Activated CD8-positive, alpha-beta memory T cell treated with anti-CD3 and anti-CD28 coated beads, Interleukin-2, amount 10 ng/mL, durations not matched to agents 7 days and 5 days (primary cell): Measurements from ENCODE around the gene MEGF8. TPM values are rescaled to one million over a fixed set of nuclear protein-coding genes. Genes with fewer than 3 reads are reported as not detected.
A peak's percentile ranks its signal among the peaks of the same experiment; 100 is the strongest.

Source experiments
- ATAC-seq: fragments of 150-1000 bp; cut with Tn5 transposase; one replicate; pipeline ENCODE4 v1.10.0; 2021; ENCODE audit warnings: moderate library complexity
- CTCF ChIA-PET: fragments of 350-600 bp; sonication (Branson Sonifier 250); formaldehyde crosslinking; loops from one replicate; lab custom pipeline; 2021; ENCODE audit warnings: antibody characterized with exemption; lab: Charles Lee
- DNase-seq: peaks from one replicate; pipeline ENCODE4 v3.0.0-alpha.2; 2020
- H3K27ac Mint-ChIP-seq: one replicate; pipeline ENCODE4 v1.8.0; 2021; ENCODE audit warnings: mild to moderate bottlenecking, mixed read lengths
- H3K27me3 Mint-ChIP-seq: one replicate; pipeline ENCODE4 v1.8.0; 2021; ENCODE audit warnings: mixed read lengths
- H3K36me3 Mint-ChIP-seq: one replicate; pipeline ENCODE4 v1.8.0; 2021; ENCODE audit warnings: mild to moderate bottlenecking, mixed read lengths
- H3K4me1 Mint-ChIP-seq: one replicate; pipeline ENCODE4 v1.8.0; 2021; ENCODE audit warnings: mixed read lengths
- H3K4me3 Mint-ChIP-seq: one replicate; pipeline ENCODE4 v1.8.0; 2021; ENCODE audit warnings: mild to moderate bottlenecking, moderate library complexity, mixed read lengths
- H3K9me3 Mint-ChIP-seq: one replicate; pipeline ENCODE4 v1.8.0; 2022; ENCODE audit warnings: low read depth, mixed read lengths
- total RNA-seq, 2 experiments: library from RNA; stranded (reverse); gene quantifications; one replicate each; pipeline ENCODE4 v1.2.3, GENCODE V29; 2021

The MEGF8 gene
- total RNA-seq, 2 experiments from 2014 or later, result 6.5 TPM

DNA sequence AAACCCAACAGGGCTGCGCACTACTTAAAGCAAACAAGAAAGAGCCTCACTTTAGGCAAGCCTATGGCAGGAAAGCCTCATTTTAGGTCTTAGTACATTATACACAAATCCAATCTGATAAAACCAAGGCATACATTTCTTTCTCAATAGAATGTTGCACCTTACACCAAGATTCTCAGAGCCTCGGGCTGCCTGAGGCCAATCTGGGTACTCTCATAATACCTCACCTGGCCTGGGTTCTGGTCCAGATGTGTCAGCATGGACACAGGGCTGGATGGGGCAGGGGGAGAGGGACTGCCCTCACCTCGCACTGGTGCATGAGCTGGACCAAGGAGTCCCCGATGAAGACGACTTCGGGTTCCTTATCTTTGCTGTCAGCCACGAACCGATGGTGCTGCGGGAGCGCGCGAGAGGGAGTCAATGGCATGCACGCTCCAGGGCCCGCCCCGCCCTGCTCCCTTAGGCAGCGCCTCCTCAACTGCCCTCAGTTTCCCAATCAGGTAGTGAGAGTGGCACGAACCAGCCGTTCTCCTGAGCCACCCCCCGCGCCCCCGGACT is 23.7 kb upstream of the MEGF8 start, which contains the start of gene PRR19:
TSS of gene PRR19 (plus strand) at position 487 of the 558 bp plus-strand sequence. CDS start 7,453 bp downstream, outside the sequence.
- Mint-ChIP-seq H3K4me1 (peaks cover 23% of the 10 kb centered on the region), H3K9me3 (no peaks in the 10 kb centered on the region)
- DNase-seq, result peak; percentile 51

GRCh38 chr19:42303101-42303464 is 22.4 kb upstream of the MEGF8 start:
- CTCF ChIA-PET, result interaction anchor here (0.8 to 2.0 kb wide), 6 partner anchors 20 to 194 kb away, joined by 3 to 7 read pairs (median 4); no protein-coding TSS in a partner anchor
- Mint-ChIP-seq H3K36me3 (no peaks in the 10 kb centered on the region), H3K4me3 (peak overlapping the region; percentile 82), H3K9me3 (no peaks in the 10 kb centered on the region), H3K4me1 (peaks cover 23% of the 10 kb centered on the region), H3K27ac (peak overlapping the region; percentile 83), H3K27me3 (no peaks in the 10 kb centered on the region)
- DNase-seq (no peak), ATAC-seq (no peak)

More for the DNA sequence above, 23.7 kb upstream of the MEGF8 start, which contains the start of gene PRR19:
- peak; percentile 24 for ATAC-seq
- Mint-ChIP-seq H3K27ac (peak within 1 kb of the TSS; percentile 83), H3K27me3 (no peaks in the 10 kb centered on the region), H3K36me3 (peaks cover 2% of the 10 kb centered on the region), H3K4me3 (peak within 1 kb of the TSS; percentile 82)
- CTCF ChIA-PET, result interaction anchor here (0.5 to 2.0 kb wide), 7 partner anchors 31 to 193 kb away, joined by 3 to 5 read pairs (median 3); partner anchors contain the start of gene POU2F2

- Mint-ChIP-seq H3K27ac (no peak overlapping the region), H3K4me1 (peaks cover 23% of the 10 kb centered on the region), H3K9me3 (no peaks in the 10 kb centered on the region), H3K4me3 (peak overlapping the region; percentile 82), H3K36me3 (no peaks in the 10 kb centered on the region), H3K27me3 (no peaks in the 10 kb centered on the region)
- CTCF ChIA-PET, result interaction anchor here (0.6 to 1.6 kb wide), 4 partner anchors 10 to 171 kb away, joined by 3 to 7 read pairs (median 4); no protein-coding TSS in a partner anchor
- no peak for ATAC-seq
- DNase-seq, result no peak
These were observed 21.6 kb upstream of the MEGF8 start for GRCh38 chr19:42303876-42304275.

GRCh38 chr19:42306646-42307045 is 18.8 kb upstream of the MEGF8 start:
- peaks cover 10% of the 10 kb centered on the region for H3K27me3 Mint-ChIP-seq
- H3K4me3 Mint-ChIP-seq, result no peak overlapping the region
- H3K9me3 Mint-ChIP-seq, result no peaks in the 10 kb centered on the region
- no peak for DNase-seq
- ATAC-seq, result no peak
- H3K4me1 Mint-ChIP-seq, result peaks cover 18% of the 10 kb centered on the region
- CTCF ChIA-PET, result interaction anchor here (0.9 kb wide), 1 partner anchor 26 kb away, joined by 4 read pairs; no protein-coding TSS in a partner anchor
- no peaks in the 10 kb centered on the region for H3K36me3 Mint-ChIP-seq
- no peak overlapping the region for H3K27ac Mint-ChIP-seq

GRCh38 chr19:42309686-42310085 is 15.7 kb upstream of the MEGF8 start:
- Mint-ChIP-seq H3K4me3 (no peak overlapping the region), H3K4me1 (peaks cover 10% of the 10 kb centered on the region), H3K36me3 (no peaks in the 10 kb centered on the region), H3K9me3 (no peaks in the 10 kb centered on the region), H3K27me3 (peaks cover 36% of the 10 kb centered on the region), H3K27ac (no peak overlapping the region)
- ATAC-seq, result no peak
- CTCF ChIA-PET, result interaction anchor here (1.8 kb wide), 1 partner anchor 15 kb away, joined by 3 read pairs; no protein-coding TSS in a partner anchor
- no peak for DNase-seq

GRCh38 chr19:42311657-42312056 is 13.8 kb upstream of the MEGF8 start:
- H3K27ac Mint-ChIP-seq, result no peak overlapping the region
- H3K9me3 Mint-ChIP-seq, result no peaks in the 10 kb centered on the region
- peaks cover 39% of the 10 kb centered on the region for H3K27me3 Mint-ChIP-seq
- no peak for DNase-seq
- ATAC-seq, result no peak
- H3K4me3 Mint-ChIP-seq, result no peak overlapping the region
- no peaks in the 10 kb centered on the region for H3K36me3 Mint-ChIP-seq
- peaks cover 12% of the 10 kb centered on the region for H3K4me1 Mint-ChIP-seq
- CTCF ChIA-PET, result interaction anchor here (0.9 kb wide), 1 partner anchor 10 kb away, joined by 3 read pairs; no protein-coding TSS in a partner anchor

- CTCF ChIA-PET, result interaction anchor here (0.9 kb wide), 1 partner anchor 9 kb away, joined by 3 read pairs; no protein-coding TSS in a partner anchor
- Mint-ChIP-seq H3K36me3 (no peaks in the 10 kb centered on the region), H3K9me3 (no peaks in the 10 kb centered on the region), H3K27me3 (peaks cover 42% of the 10 kb centered on the region), H3K27ac (no peak overlapping the region), H3K4me1 (peaks cover 19% of the 10 kb centered on the region), H3K4me3 (peak overlapping the region; percentile 51)
- no peak for DNase-seq
- ATAC-seq, result no peak
These were observed 13.1 kb upstream of the MEGF8 start for GRCh38 chr19:42312370-42312769.

DNA sequence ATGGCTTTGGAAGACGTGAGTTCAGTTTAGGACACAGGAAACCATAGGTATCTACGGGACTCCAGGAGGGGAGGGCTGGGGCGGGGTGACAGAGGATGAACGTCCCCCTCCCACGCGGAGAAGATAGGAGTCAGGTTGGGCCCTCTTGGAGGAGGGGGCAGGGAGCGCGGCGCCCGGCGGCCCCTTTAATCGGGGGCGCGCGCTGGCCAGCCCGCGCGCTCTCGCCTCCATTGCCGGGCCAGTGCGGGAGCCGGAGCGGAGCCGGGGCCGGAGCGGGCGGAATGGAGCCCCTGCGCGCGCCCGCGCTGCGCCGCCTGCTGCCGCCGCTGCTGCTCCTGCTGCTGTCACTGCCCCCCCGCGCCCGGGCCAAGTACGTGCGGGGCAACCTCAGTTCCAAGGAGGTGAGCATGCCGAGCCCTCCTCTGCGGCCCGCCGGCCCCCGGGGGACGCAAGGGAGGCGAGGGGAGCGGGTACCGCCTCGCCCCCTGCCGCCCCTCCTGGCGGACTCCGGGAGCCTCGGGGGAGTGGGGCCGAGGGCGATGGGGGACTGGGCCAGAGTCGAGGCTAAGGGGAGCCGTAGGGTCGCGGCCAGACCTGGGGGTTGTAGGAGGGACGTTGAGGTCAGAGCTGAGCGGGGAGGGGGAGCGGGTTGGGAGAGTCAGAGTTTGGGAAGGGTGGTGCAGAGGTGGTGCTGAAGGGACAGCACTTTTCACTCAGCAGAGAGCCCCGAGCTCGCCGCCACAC is 12.2 kb upstream of the MEGF8 start, which contains the start of gene TMEM145:
TSS of gene TMEM145 (plus strand) at position 214 of the 744 bp plus-strand sequence. CDS start at position 282, 68 bp downstream.
- Mint-ChIP-seq H3K27me3 (peaks cover 42% of the 10 kb centered on the region), H3K4me1 (peaks cover 21% of the 10 kb centered on the region), H3K27ac (no peak within 1 kb of the TSS)

DNA sequence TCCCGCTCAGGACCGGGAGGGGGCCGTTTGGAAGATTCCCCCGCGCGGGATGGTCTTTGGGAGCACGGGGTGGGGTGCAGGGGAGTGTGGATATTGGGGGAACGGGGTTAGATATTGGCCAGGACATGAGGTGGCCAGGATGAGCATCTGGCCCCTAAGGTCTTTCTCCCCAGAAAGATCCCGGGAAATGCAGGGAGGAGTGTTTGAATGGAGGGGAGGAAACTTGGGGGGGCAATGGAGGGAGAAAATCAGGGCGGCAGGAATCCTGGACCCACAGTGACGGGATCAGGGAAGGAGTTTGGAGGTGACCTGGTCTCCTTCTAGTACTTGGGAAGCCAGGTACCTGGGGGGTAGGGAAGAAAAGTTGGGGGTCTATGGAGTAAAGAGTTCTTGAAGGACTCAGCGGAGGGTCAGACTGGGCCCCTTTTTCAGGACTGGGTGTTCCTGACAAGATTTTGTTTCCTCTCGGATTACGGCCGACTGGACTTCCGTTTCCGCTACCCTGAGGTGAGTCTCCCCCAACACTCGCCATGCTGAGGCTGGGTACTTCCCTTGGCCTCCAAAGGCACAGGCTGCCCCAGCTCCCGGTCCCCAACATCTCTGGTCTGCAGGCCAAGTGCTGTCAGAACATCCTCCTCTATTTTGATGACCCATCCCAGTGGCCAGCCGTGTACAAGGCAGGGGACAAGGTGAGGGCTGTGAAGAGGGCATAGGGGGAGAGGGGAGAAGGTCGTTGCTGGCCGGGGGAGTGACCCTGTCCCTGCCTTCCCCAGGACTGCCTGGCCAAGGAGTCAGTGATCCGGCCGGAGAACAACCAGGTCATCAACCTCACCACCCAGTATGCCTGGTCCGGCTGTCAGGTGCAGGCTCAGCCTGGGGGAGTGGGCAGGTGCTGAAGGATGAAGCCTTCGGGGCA is 11.3 kb upstream of the MEGF8 start:
- H3K4me3 Mint-ChIP-seq, result peak overlapping the region; percentile 44
- H3K27me3 Mint-ChIP-seq, result peaks cover 42% of the 10 kb centered on the region
- no peaks in the 10 kb centered on the region for H3K9me3 Mint-ChIP-seq
- CTCF ChIA-PET, result interaction anchor here (0.8 to 2.4 kb wide), 4 partner anchors 10 to 560 kb away, joined by 3 to 10 read pairs (median 3); no protein-coding TSS in a partner anchor
- ATAC-seq (no peak), DNase-seq (no peak)
- H3K36me3 Mint-ChIP-seq, result no peaks in the 10 kb centered on the region
- no peak overlapping the region for H3K27ac Mint-ChIP-seq
- peaks cover 21% of the 10 kb centered on the region for H3K4me1 Mint-ChIP-seq

More for the DNA sequence above, 12.2 kb upstream of the MEGF8 start, which contains the start of gene TMEM145:
- DNase-seq (peak; percentile 54), ATAC-seq (peak; percentile 78)
- H3K9me3 Mint-ChIP-seq, result no peaks in the 10 kb centered on the region
- H3K4me3 Mint-ChIP-seq, result peak within 1 kb of the TSS; percentile 51
- no peaks in the 10 kb centered on the region for H3K36me3 Mint-ChIP-seq
- CTCF ChIA-PET, result interaction anchor here (0.8 to 2.4 kb wide), 3 partner anchors 9 to 204 kb away, joined by 3 to 10 read pairs (median 3); no protein-coding TSS in a partner anchor

DNA sequence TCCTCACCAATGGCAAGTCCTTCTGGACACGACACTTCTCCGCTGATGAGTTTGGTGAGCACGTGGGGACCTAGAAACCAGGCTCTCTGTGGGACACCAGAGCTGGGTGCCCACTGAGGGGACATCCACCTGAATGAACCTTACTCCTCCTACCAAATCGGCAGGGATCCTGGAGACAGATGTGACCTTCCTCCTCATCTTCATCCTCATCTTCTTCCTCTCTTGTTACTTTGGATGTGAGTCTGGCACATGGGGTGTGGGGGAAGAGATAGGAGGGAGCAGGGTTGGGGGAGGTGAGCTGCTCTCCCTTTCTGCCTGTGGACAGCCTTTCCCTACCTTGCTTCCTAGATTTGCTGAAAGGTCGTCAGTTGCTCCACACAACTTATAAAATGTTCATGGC is 10.4 kb upstream of the MEGF8 start:
- Mint-ChIP-seq H3K36me3 (no peaks in the 10 kb centered on the region), H3K9me3 (no peaks in the 10 kb centered on the region), H3K4me1 (peaks cover 21% of the 10 kb centered on the region), H3K27ac (no peak overlapping the region), H3K27me3 (peaks cover 42% of the 10 kb centered on the region), H3K4me3 (no peak overlapping the region)
- CTCF ChIA-PET, result interaction anchor here (1.2 to 2.4 kb wide), 2 partner anchors 206 to 561 kb away, joined by 3 to 10 read pairs; no protein-coding TSS in a partner anchor
- ATAC-seq, result no peak
- no peak for DNase-seq

- DNase-seq (no peak), ATAC-seq (peak; percentile 37)
- peak overlapping the region; percentile 49 for H3K4me3 Mint-ChIP-seq
- CTCF ChIA-PET, result interaction anchor here (0.6 kb wide), 1 partner anchor 866 kb away, joined by 3 read pairs; no protein-coding TSS in a partner anchor
- peaks cover 35% of the 10 kb centered on the region for H3K27me3 Mint-ChIP-seq
- peaks cover 21% of the 10 kb centered on the region for H3K4me1 Mint-ChIP-seq
- H3K9me3 Mint-ChIP-seq, result no peaks in the 10 kb centered on the region
- H3K27ac Mint-ChIP-seq, result peak overlapping the region; percentile 70
- H3K36me3 Mint-ChIP-seq, result no peaks in the 10 kb centered on the region
These were observed 8.9 kb upstream of the MEGF8 start for GRCh38 chr19:42316223-42317211.
